ENCODE results near the gene CCDC88B.

The CCDC88B gene

GRCh38 chr11:64360448-64360921, 20.5 kb downstream of the CCDC88B start:
- no peak for DNase-seq

DNA sequence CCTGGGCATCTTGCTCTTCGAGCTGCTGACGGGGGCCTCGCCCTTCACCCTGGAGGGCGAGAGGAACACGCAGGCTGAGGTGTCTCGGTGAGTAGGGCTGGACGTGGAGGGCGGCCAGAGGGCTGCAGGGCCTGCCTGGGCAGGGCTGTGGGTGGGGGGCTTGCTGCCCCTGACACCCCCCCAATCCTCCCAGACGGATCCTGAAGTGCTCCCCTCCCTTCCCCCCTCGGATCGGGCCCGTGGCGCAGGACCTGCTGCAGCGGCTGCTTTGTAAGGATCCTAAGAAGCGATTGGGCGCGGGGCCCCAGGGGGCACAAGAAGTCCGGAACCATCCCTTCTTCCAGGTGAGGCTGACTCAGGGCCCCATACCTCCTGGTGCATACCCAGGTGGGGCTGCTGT, 21.7 kb downstream of the CCDC88B start:
- no peak for DNase-seq

GRCh38 chr11:64362339-64362738, 22.3 kb downstream of the CCDC88B start:
- no peak for DNase-seq

GRCh38 chr11:64364435-64364834, 24.4 kb downstream of the CCDC88B start:
- DNase-seq = no peak

GRCh38 chr11:64364911-64365310, 24.9 kb downstream of the CCDC88B start:
- no peak for DNase-seq

GRCh38 chr11:64366751-64367150, 26.7 kb downstream of the CCDC88B start:
- DNase-seq = no peak

DNA sequence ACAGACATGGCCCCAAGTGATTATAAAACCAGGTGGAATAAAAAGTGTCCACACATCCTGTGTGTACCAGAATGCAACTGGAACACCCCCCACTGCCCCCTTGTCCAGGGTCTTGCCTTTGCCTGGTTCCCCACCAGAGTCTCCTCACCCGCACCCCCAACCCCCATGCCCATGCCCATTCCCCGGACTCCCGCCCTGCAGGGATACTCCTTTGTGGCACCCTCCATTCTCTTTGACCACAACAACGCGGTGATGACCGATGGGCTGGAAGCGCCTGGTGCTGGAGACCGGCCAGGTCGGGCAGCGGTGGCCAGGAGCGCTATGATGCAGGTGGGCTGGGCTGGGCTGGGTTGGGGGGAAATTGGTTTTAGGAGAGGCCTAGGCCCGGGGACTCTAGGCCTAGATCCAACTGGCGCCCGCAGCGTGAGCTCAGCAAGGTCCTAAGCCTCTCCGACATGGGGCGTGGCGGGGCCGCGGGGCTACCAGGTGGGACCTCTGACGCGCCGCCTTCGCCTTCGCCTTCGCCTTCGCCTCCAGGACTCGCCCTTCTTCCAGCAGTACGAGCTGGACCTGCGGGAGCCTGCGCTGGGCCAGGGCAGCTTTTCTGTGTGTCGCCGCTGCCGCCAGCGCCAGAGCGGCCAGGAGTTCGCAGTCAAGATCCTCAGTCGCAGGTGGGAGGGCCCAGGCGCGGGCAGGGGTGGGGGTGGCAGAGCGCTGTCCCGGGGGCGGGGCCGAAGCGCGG, 28.1 kb downstream of the CCDC88B start:
- no peak for DNase-seq

- no peak for DNase-seq
Measured at GRCh38 chr11:64368673-64369074, 28.7 kb downstream of the CCDC88B start.

DNA sequence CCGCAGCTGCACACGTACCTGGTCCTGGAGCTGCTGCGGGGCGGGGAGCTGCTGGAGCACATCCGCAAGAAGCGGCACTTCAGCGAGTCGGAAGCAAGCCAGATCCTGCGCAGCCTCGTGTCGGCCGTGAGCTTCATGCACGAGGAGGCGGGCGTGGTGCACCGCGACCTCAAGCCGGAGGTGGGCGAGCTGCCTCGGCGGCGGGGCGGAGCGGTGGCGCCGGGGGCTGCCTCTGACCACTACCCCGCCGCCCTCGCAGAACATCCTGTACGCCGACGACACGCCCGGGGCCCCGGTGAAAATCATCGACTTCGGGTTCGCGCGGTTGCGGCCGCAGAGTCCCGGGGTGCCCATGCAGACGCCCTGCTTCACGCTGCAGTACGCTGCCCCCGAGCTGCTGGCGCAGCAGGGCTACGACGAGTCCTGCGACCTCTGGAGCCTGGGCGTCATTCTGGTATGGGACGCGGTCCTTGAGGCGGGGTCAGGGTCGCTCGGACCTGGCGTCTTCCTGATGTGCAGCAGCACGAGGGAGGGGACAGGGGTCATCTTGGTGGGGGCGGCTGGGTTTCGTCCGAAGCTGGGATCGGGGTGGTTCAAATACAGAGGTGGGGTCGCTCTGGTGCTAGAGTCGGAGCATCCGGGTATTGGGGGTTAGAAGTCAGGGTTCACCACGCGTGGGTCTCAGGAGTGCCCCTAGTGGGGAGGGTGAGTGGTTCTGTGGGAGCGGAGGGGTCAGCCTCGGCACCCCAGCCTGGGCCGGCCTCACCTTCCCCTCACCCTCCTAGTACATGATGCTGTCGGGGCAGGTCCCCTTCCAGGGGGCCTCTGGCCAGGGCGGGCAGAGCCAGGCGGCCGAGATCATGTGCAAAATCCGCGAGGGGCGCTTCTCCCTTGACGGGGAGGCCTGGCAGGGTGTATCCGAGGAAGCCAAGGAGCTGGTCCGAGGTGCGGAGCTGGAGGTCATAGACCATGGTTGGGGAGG, 29.7 kb downstream of the CCDC88B start:
- DNase-seq = no peak

- DNase-seq = no peak
Measured at GRCh38 chr11:64371201-64371600, 31.2 kb downstream of the CCDC88B start.

GRCh38 chr11:64372021-64372420, 32.0 kb downstream of the CCDC88B start:
- DNase-seq = no peak

- no peak for DNase-seq
Measured at GRCh38 chr11:64372802-64373597, 33.0 kb downstream of the CCDC88B start.

DNA sequence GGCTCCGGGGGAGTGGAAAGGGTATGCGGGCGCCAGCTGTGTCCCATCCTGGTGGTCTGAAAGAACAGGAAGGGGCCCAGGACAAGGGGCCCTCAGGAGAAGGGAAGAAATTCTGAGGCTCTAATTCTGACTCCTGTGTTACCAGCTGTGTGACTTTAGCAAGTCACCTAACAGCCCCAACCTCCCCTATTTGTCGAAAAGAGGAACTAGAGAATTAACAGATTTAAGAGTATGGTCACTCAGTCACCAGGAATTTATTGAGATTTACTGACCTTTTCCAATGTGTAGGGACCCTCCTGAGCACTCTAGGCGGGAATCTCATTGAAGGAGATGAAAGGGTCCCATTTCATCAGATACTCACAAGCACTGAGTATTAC, 33.6 kb downstream of the CCDC88B start:
- DNase-seq = no peak

GRCh38 chr11:64376071-64376470, 36.1 kb downstream of the CCDC88B start:
- DNase-seq = no peak

GRCh38 chr11:64378335-64378880, 38.4 kb downstream of the CCDC88B start:
- no peak for DNase-seq

DNA sequence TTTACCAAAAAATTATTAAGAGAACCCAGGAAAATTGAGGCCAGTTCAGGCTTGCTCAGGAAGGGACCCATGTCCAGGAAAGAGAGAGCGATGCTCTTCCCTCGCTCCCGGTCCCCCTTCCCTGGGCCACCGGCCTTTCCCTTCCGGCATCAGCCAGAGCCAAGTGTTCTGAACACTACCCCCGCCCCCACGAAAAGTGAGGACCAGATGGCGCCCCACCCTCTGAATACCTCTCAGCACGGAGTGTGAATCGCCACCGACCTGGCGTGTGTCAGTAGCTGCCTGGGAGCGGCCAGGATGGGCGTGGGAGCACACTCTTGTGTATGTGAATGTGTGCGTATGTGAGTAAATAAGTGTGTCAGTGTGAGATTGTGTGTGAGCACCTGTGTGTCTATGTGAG, 39.2 kb downstream of the CCDC88B start:
- no peak for DNase-seq

GRCh38 chr11:64379817-64380709, 40.1 kb downstream of the CCDC88B start:
- no peak for DNase-seq

DNA sequence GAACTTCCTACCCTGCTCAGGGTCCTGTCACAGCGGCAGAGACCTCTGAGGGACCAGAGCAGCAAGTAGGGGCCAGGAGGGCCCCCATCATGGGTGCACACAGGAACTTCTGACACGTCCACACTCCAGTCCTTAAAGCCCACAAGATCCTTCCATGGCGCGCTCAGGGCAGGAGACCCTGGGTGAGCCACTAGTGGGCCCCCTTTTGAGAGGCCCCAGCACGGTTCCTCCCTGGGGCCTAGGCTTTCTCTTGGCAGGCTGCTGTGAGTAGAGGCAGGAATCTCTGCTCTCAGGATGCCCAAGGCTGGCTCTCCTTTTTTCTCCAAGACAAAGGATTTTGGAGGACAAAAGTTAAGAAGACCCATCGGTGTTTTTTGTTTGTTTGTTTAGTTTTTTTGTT, 41.3 kb downstream of the CCDC88B start:
- no peak for DNase-seq

GRCh38 chr11:64382047-64382446, 42.0 kb downstream of the CCDC88B start:
- DNase-seq = no peak

GRCh38 chr11:64382586-64382985, 42.6 kb downstream of the CCDC88B start:
- no peak for DNase-seq

DNA sequence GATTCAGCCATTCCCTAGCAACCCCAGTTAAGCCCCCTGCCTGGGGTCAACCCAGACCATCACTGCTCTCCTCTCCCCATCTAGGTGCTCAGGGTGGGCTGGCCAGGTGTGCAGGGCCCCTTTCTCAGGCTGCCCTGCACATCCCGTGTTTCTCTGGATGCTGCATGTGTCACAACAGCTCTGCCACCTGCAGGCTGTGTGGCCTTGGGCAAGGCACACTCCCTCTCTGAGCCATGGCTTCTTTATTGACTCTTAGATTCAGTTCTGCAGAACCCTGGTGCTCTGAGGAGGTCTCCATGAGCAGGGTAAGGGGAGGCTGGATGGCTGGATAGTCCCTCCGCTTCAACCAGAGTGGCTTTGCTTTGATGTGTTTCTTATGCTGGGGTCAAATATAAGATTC, 43.6 kb downstream of the CCDC88B start:
- DNase-seq = no peak
